ENCODE results near the gene MLLT10.

DNA sequence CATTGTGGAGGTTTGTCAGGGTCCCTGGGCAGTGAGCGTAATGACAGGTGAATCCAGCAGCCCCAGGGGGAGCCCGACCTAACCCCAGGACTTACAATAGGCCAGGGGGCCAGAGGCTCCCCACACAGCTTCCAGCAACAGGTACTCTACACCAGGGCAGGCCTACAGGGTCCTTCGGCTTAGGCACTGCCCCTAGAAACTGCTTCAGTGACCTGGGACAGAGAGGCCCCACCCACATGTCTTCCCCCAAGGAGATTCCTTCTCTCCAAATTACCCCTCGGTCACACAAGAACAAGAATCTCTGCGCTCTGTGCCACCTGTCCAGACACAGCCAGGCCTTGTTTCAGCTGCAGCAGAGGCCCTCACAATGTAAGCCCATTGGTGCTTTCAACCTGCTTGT, 32.9 kb upstream of the MLLT10 start:
- TF ChIP-seq POLR2AphosphoS5 (IDR thresholded peaks at IDR 0.05; ENCODE audit: low read depth, low read length) (no peak), TAF1 (IDR thresholded peaks at IDR 0.05; ENCODE audit: borderline replicate concordance, low read depth, low read length) (no peak), POLR2A (IDR thresholded peaks at IDR 0.05; ENCODE audit: low read depth, low read length) (no peak)
